ENCODE data around the gene MYO7A.

Gene MYO7A

DNA sequence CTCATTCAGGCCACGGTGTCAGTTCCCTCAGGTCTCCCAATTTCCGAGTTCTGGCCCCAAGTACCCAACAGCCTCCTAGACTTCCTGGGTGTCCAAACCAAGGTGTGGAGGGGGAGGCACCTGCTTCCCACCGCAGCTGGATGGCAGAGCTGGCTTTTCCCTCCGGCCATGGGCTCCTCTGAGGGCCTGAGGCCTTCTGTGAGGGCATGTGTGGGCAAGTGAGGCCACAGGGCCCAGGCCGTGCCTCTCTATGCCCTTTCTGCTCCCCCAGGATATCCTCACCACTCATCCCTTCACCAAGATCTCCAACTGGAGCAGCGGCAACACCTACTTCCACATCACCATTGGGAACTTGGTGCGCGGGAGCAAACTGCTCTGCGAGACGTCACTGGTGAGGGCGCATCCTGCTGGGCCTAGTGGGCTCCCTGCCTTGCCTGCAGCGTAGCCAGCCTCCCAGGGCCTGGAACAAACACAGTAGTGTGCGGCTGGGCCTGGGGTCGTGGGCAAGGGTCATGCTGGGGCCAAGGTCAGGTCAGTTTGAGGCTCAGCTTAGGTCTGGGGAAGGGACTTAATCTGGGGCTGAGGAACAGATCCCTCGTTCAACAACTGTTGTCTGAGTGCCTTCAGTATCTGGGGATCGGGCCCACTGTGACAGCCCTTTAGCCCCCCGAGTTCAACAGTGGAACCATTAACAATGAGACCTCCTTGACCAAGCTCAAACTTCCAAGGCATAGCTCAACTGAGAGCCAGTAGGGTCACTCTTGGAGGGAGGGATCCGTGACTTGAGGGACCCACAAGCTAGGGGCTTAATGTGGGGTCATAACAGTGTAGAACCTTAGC lies 85.8 kb downstream of the MYO7A start:
- DNase-seq (ENCODE audit: low read depth), result no peak

DNA sequence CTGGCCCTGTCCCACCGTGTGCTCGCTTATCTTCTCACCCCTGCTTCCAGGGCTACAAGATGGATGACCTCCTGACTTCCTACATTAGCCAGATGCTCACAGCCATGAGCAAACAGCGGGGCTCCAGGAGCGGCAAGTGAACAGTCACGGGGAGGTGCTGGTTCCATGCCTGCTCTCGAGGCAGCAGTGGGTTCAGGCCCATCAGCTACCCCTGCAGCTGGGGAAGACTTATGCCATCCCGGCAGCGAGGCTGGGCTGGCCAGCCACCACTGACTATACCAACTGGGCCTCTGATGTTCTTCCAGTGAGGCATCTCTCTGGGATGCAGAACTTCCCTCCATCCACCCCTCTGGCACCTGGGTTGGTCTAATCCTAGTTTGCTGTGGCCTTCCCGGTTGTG lies 86.5 kb downstream of the MYO7A start:
- DNase-seq (ENCODE audit: low read depth), result no peak

DNA sequence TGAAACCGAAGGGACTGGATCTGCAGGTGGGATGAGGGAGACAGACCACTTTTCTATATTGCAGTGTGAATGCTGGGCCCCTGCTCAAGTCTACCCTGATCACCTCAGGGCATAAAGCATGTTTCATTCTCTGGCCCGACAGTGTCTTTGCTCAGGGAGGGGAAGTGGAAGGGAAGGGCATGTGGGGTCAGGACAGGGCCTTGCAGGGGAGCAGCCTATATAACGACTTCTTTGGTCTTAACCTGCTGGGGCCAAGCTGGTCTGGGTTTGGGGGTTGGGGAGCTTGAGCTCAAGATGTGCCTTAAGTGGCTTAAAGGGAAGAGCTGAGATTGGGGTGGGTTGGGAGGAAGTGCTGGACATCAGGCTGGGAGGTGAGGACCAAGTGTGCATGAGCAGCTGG lies 87.1 kb downstream of the MYO7A start:
- DNase-seq (ENCODE audit: low read depth), result no peak

DNA sequence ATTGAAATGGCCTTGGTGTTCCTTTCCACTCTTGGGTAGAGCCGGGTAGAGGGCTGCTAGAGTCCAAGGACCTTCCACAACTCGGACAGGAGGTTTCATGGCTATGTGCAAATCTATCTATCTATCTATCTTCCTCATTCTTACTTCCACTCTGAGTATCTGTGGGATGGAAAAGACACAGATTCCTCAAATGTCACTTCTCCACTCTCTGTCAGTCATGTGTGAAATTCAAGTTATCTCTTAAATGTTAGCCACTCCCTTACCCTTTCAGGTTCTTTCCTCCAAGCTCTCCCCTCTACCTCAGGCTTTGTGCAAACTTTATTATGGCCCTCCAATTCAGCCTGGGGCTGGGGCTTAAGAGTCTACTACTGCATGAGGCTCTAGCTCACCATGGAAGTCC lies 89.1 kb downstream of the MYO7A start:
- DNase-seq (ENCODE audit: low read depth), result no peak

DNA sequence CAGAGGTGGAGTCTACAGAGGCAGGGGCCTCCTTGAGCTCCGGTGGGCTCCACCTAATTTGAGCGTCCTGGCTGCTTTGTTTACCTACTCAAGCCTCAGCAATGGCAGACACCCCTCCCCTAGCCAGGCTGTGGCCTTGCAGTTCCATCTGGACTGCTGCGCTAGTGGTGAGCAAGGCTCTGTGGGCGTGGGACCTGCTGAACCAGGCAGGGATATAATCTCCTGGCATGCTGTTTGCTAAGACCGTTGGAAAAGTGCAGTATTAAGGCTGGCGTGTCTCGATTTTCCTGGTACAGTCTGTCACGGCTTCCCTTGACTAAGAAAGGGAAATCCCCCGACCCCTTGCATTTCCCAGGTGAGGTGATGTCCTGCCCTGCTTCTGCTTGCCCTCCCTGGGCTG lies 95.8 kb downstream of the MYO7A start:
- DNase-seq (ENCODE audit: low read depth), result no peak

DNA sequence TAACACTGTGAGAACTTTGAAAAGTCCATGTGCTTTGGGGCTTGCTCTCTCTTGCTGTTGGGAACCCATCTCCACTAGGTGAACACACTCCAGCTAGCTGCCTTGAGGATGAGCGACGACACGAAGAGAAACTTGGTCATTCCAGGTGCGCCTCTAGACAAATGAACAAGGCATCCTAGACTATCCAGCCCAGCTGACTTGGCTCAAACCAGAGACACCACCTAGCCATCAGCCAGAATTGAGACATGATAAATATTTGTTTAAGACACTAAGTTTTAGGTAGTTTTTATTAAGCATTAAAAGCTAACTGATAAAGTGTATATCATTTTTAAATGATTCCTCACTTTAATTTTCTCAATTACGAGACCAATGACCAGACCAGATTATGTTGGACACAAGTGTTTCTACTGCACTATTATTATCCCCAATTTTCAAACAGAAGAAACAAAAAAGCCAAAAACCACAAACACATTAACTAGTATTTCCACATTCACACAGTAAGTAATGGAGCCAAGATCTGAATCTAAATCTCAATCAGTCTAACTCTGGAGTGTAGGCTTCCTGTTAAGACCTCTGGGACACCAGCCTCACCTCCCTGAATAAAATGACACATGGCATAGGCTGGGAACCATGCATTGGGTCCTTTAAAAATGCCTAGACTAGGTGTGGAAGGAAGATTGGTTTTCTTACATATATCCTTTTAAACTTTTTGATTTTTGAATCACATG lies 103.0 kb downstream of the MYO7A start:
- DNase-seq (ENCODE audit: low read depth), result no peak

DNA sequence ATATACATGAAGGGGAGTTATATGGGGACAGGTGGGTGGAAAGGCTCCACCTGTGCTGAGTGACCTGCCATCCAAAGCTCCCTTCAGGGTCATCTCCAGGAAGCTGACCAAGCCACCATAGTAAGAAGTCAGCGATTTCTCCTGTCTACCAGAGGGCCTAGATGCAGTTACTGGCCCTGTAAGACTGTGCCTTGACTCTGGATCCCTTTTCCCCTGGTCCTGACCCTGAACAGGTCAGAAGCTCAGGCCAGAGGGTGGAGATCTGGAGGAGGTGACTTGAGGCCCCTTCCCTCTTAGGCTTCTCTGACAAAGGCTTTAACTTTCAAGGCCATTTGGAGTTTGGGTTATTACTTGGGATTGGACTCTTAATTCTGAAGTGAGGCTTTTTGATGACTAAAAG lies 103.8 kb downstream of the MYO7A start:
- DNase-seq (ENCODE audit: low read depth), result no peak

DNA sequence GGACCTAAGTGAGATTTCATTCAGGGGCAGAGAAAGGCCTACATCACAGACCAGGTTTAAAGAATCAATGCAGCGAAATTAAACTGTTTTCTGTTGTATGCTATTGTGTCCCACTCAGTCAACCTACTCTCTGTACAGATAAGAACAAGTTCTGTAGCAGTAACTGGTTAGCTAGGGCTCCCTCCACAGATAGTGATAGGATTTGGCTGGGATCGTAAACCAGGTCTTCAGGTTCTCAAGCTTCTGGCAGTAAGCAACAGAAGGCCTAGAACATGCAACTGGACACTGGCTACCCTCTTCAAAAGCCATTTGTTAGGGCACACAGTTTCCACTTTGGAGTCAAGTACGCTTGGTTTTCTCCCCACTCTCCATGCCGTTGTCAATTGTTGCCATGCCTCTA lies 104.2 kb downstream of the MYO7A start:
- no peak for DNase-seq (ENCODE audit: low read depth)

DNA sequence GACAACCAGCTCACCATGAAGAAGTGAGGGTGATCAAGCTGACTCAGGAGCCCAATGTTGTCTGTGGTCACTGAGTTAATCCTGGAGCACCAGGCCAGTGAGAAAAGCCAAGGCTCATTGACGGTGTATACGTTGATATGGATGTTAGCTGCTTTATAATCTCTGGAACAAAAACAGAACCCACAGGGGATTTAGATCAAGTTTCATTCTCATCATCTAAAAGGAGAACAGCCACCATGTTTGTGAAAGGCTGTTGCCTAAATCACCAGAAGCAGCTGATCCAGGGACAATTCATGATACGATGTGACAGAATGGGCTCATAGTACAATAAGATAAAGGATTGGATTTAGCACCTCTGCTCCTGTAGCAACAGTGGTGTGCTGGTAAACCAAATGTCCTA lies 105.0 kb downstream of the MYO7A start:
- no peak for DNase-seq (ENCODE audit: low read depth)

DNA sequence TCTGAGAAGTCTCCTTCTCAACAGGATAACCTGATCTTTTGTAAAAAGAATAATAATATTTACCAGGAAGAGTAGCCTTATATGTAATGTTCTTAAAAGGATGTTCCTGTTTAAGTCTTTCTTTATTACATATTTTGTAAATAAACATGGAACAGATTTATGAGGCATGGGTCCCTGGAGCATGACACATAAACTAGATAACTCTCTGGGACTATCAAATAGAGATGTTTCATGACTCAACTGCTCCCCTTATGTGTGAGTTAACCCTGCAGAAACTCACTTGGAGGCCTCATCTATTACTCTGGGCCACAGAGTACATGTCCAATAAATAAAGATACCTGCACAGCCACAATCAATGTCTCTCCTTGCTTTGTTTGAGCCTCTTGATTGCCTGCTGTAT lies 108.9 kb downstream of the MYO7A start:
- no peak for DNase-seq (ENCODE audit: low read depth)

DNA sequence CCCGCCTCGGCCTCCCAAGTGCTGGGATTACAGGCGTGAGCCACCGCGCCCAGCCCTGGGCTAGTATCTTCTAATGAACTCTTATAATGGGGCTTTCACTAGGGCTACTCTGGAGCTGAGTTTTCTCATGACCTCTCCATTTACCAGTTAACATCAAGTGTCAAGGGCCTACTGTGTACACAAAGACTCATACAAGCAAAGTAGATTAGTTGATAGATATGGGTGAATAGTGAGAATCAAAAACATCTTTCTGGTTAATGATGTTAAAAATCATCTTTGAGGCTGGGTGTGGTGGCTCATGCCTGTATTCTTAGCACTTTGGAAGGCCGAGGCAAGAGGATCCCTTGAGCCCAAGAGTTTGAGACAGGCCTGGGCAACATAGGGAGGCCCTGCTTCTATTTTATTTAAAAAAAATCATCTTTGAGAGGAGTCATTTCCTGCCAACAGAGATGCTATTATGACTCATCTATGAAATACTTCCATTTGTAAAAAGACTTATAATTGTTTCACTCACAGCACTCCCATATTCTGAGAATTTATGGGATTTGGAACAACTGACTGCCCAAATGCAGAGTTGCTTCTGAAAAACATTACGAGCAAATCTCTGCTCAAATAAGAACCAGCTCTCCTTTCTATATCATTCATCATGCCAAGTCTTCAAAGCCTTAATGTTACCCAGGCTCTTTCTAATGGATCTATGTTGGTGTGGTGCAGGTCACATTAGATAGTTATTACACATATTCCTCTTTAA lies 116.4 kb downstream of the MYO7A start:
- no peak for DNase-seq (ENCODE audit: low read depth)

DNA sequence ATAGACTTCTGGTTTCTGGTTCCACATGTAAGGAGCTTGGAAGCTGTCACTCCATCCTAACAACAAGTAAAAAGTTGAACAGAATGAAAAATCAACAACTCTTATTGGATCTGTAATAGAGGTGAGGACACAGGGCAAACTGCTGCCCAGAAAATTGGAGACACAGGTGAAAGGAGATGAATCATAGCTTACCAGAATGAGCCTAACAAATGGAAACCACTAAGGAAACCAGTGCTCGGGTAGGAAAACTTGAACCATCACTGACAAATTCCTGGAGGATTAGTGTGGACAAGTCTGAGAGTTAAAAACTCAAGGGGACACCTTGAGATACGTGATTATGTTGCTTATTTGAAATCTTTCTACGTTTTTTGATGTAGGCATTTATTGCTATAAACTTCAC lies 121.4 kb downstream of the MYO7A start:
- no peak for DNase-seq (ENCODE audit: low read depth)

DNA sequence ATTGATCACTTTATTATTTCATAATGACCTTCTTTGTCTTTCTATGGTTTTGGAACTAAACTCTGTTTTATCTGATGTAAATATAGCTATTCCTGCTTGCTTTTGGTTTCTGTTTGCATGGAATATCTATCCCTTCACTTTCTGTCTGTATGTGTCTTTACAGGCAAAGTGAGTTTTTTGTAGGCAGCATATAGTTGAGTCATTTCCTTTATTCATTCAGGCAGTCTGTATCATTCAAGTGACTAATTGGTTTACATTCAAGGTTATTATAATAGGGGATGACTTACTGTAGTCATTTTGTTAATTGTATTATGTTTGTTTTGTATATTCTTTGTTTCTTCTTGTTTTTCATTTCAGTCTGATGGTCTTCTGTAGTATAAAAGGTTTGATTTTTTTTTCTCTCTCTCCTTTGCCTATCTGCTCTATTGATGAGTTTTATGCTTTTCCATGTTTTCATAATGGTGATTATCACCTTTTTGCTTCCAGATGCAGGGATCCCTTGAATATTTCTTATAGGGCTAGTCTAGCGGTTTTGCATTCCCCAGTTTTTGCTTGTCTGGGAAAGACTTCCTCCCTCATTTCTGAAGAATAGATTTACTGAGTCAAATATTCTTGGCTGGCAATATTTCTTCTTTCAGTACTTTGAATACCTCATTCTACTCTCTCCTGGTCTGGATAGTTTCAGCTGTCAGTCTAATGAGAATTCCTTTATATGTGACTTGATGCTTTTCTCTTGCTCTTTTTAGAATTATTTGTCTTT lies 123.0 kb downstream of the MYO7A start:
- no peak for DNase-seq (ENCODE audit: low read depth)

DNA sequence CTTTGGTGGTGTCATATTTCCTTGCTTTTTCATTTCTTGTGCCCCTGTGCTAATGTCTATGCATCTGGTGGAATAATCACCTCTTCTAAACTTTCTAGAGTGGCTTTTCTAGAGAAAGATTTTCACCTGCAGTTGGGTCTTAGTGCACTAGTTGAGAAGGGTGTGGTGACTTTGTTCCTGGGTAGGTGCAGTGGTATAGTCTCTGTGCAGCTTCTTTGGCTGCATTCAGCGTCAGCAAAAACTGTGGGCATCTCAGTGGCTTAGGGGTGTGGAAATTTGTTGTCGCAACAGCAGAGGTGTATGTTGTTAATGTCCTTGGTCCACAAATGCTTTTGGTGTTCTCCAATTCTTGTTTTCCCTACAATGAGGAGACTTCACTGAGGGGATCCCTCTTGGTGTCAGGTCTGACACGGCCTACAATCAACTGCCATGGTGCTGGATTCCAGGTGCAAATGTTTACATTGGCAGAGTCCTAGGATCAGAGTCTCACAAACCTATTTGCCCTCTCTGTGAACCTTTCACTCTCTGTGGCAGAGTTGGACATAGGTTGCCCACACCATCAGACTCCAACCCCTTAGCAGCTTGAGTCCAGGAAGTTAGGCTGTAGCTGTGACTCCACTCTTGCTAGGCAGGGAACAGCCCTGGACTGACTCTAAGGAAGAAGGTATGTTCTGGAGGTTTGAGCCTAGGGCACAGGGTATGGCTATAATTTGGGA lies 124.7 kb downstream of the MYO7A start:
- no peak for DNase-seq (ENCODE audit: low read depth)

DNA sequence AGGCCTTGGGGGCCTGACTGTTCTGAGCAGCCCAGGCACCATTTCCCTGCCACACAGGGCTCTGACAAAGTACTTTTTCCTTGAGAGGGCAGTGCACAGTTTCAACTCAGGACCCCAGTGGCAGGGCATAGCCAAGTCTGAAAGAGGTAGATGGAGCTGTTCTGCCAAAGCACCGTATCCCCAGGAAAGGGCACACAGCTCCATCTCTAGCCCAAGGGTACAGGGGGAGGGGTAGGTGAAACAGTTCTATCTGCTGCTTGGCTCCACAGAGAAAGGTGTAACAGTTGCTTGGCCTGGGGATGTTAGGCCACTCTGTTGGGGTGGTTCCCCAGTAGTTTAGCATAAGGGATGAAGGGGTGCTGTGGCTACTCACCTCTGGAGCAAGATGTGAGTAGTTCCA lies 125.6 kb downstream of the MYO7A start:
- no peak for DNase-seq (ENCODE audit: low read depth)

DNA sequence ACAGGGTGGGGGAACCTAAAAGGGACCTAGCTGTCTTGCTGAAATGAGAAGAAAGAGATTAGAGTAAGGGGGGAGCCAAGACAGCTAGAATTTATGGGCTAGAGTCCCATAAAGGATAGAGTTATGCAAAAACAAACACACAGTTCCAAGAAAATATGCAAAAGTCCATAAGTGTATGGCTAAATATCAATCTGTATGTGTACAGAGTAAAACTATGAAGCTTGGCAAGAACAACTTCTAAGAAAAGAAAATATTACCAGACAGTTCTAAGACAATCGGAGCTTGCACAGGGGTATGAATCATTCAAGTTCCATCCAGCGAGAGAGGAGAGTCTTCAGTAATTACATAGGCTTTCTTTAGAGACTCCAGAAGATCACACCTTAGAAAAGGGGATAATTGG lies 131.6 kb downstream of the MYO7A start:
- no peak for DNase-seq (ENCODE audit: low read depth)

DNA sequence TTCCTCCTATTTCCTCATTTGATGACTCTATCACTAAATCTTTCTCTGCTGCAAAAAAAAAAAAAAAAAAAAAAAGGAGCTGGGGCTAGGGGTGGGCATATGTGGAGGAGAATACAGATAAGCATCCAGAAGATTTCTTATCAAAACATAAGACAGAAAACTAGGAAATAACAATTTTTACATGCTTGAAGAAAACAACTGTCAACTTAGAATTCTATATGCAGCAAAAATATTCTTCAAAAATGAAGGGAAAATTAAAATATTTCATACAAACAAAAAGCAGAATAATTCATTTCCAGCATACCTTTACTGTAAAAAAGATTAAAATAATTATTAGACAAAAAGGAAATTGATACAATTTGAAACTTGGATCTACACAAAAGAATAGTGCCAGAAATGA lies 134.8 kb downstream of the MYO7A start:
- DNase-seq (ENCODE audit: low read depth), result no peak
